ENCODE results near the gene SLC49A4. TPM values are rescaled to one million over a fixed set of nuclear protein-coding genes. Genes with fewer than 3 reads are reported as not detected.

SLC49A4 gene
- polyA plus RNA-seq, 3 donors: 12.9 to 19.0 (median 18.6) TPM

DNA sequence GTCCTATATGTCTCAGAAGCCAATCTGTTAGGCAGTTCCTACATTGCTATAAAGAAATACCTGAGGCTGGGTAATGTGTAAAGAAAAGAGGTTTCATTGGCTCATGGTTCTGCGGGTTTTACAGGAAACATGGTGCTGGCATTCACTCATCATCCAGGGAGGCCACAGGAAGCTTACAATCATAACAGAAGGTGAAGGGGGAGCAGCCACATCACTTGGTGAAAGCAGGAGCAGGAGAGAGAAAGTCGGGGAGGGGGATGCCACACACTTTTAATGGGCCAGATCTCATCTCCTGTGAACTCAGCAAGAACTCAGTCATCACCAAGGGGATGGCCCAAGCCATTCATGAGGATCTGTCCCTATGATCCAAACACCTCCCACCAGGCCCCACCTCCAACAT lies 9.1 kb downstream of the SLC49A4 start:
- Mint-ChIP-seq H3K4me3 (no peak overlapping the region), H3K27me3 (ENCODE audit: low read depth in 3 of 3) (no peaks in the 10 kb centered on the region), H3K4me1 (peaks cover 14% of the 10 kb centered on the region), H3K9me3 (peaks cover 0 to 1% (median 0%) of the 10 kb centered on the region in 7 donors), H3K36me3 (peaks cover 46 to 47% of the 10 kb centered on the region in 2 donors), H3K27ac (peak overlapping the region in 3 of 7 donors; percentile 0 to 51 (median 25))
- Histone ChIP-seq H3K79me2 (ENCODE audit: insufficient read depth, low read length) (peaks cover 89% of the 10 kb centered on the region), H3K9me3 (replicated peaks in 1 of 2; ENCODE audit: control insufficient read depth in 1 of 2, insufficient read depth in 1 of 2, low read length in 2 of 2) (no peaks in the 10 kb centered on the region), H2AFZ (ENCODE audit: insufficient read depth, low read depth, low read length, poor library complexity, severe bottlenecking) (no peak overlapping the region), H4K20me1 (ENCODE audit: insufficient read depth, low read length) (peaks cover 89% of the 10 kb centered on the region), H3K36me3 (replicated peaks in 1 of 2; ENCODE audit: control insufficient read depth in 1 of 2, insufficient read depth in 2 of 2, low read length in 2 of 2) (peaks cover 25 to 50% of the 10 kb centered on the region in 2 donors), H3K27ac (ENCODE audit: low read depth in 1 of 2, low read length in 2 of 2) (no peak overlapping the region), H3K4me2 (replicated peaks; ENCODE audit: extremely low read depth, low read length, poor library complexity, severe bottlenecking) (no peak overlapping the region), H3K4me1 (ENCODE audit: control insufficient read depth in 1 of 2, insufficient read depth in 2 of 2, low read length in 2 of 2) (peaks cover 17 to 18% of the 10 kb centered on the region in 2 donors), H3K9ac (ENCODE audit: insufficient read depth, low read length, poor library complexity, severe bottlenecking) (no peak overlapping the region), H3K27me3 (ENCODE audit: control insufficient read depth in 2 of 2, insufficient read depth in 2 of 2, low read length in 2 of 2) (no peaks in the 10 kb centered on the region), H3K4me3 (replicated peaks in 1 of 3; ENCODE audit: low read depth in 2 of 3, low read length in 3 of 3) (no peak overlapping the region)
- TF ChIP-seq, protein P1, sequence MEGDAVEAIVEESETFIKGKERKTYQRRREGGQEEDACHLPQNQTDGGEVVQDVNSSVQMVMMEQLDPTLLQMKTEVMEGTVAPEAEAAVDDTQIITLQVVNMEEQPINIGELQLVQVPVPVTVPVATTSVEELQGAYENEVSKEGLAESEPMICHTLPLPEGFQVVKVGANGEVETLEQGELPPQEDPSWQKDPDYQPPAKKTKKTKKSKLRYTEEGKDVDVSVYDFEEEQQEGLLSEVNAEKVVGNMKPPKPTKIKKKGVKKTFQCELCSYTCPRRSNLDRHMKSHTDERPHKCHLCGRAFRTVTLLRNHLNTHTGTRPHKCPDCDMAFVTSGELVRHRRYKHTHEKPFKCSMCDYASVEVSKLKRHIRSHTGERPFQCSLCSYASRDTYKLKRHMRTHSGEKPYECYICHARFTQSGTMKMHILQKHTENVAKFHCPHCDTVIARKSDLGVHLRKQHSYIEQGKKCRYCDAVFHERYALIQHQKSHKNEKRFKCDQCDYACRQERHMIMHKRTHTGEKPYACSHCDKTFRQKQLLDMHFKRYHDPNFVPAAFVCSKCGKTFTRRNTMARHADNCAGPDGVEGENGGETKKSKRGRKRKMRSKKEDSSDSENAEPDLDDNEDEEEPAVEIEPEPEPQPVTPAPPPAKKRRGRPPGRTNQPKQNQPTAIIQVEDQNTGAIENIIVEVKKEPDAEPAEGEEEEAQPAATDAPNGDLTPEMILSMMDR (IDR thresholded peaks at IDR 0.05): no peak
- WGBS (ENCODE audit: insufficient coverage): 83% methylated on average over 1 of the region's 2 CpGs
- DNase-seq: no peak
- intact Hi-C loops (cut with micrococcal nuclease): no loop called here

DNA sequence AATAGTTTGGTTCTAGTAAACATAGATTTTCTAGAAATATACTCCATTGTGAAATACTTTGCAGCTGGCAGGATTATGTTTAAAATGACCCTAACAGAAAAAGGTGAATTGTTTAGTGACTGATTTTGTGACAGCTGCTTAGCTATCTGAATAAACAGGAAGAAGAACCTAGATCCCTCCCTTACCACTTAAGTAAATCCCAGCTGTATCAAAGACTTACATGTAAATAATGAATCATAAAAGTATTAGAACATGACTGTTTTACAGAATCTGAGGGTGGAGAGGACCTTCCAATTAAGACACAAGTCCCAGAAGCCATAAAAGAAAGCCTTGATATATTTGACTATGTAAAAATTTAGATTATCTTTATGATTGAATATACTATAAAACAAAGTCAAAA lies 15.9 kb downstream of the SLC49A4 start:
- no peak overlapping the region for H3K9ac ChIP-seq (ENCODE audit: insufficient read depth, low read length, poor library complexity, severe bottlenecking)
- H3K4me2 ChIP-seq (replicated peaks; ENCODE audit: extremely low read depth, low read length, poor library complexity, severe bottlenecking): no peak overlapping the region
- TF ChIP-seq, protein P1 (IDR thresholded peaks at IDR 0.05): no peak
- no peak overlapping the region for H2AFZ ChIP-seq (ENCODE audit: insufficient read depth, low read depth, low read length, poor library complexity, severe bottlenecking)
- peaks cover 51% of the 10 kb centered on the region for H4K20me1 ChIP-seq (ENCODE audit: insufficient read depth, low read length)
- H3K27me3 Mint-ChIP-seq (ENCODE audit: low read depth in 3 of 3): no peaks in the 10 kb centered on the region
- H3K27me3 ChIP-seq (ENCODE audit: control insufficient read depth in 2 of 2, insufficient read depth in 2 of 2, low read length in 2 of 2): no peaks in the 10 kb centered on the region
- intact Hi-C loops (cut with micrococcal nuclease): no loop called here
- H3K27ac Mint-ChIP-seq: no peak overlapping the region
- H3K9me3 ChIP-seq (replicated peaks in 1 of 2; ENCODE audit: control insufficient read depth in 1 of 2, insufficient read depth in 1 of 2, low read length in 2 of 2): no peaks in the 10 kb centered on the region
- H3K36me3 Mint-ChIP-seq: peaks cover 68 to 73% of the 10 kb centered on the region in 2 donors
- H3K4me3 ChIP-seq (replicated peaks in 1 of 3; ENCODE audit: low read depth in 2 of 3, low read length in 3 of 3): no peak overlapping the region
- H3K36me3 ChIP-seq (replicated peaks in 1 of 2; ENCODE audit: control insufficient read depth in 1 of 2, insufficient read depth in 2 of 2, low read length in 2 of 2): peaks cover 46 to 92% of the 10 kb centered on the region in 2 donors
- no peak overlapping the region for H3K4me3 Mint-ChIP-seq
- peaks cover 34% of the 10 kb centered on the region for H3K79me2 ChIP-seq (ENCODE audit: insufficient read depth, low read length)
- peaks cover 0 to 2% of the 10 kb centered on the region in 2 donors for H3K4me1 ChIP-seq (ENCODE audit: control insufficient read depth in 1 of 2, insufficient read depth in 2 of 2, low read length in 2 of 2)
- H3K9me3 Mint-ChIP-seq: peaks cover 0 to 1% (median 0%) of the 10 kb centered on the region in 7 donors
- DNase-seq: no peak
- H3K27ac ChIP-seq (ENCODE audit: low read depth in 1 of 2, low read length in 2 of 2): no peak overlapping the region
- no peaks in the 10 kb centered on the region for H3K4me1 Mint-ChIP-seq
